NCI-H2107 (cell line): ENCODE results near the gene CXCL12.

ENCODE experiments used
- DNase-seq: peaks from one replicate; lab custom pipeline; 2025; lab: John Stamatoyannopoulos, UW

Gene CXCL12

DNA sequence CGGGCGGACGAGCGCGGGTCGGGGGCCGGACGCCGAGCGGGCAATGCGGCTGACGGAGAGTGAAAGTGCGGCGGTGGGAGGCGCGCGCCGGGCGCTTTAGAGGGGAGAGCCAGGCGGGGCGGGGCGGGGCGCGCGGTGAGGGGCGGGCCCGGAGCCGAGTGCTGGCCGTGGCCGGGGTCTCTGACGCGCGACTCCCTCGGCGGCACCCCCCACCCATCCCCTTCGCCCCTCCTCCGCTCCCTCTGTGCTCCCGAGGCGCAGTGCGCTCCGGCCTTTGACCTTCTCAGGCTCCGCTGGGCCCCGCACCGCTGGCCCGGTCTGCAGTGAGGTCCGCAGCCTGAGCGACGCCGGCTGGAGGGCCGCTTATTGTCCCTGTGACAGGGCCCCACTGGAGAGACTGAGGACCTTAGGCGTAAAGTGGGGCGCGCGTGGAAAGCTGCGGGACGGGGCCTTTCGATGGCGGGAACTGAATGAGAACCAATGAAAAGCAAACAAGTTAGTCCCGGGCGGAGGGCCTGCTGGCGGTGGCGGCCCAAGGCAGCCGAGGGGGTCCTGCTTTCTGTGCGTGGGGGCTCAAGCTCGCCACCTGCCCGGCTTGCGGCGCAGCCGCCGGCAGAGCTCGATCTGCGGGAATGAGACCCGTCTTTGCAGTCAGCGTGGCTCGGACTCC is at the start of gene CXCL12:
Gene CXCL12, minus strand, starts transcription at position 72 of the 670 bp plus-strand sequence. CDS start 92 bp downstream, outside the sequence.
- no peak for DNase-seq

DNA sequence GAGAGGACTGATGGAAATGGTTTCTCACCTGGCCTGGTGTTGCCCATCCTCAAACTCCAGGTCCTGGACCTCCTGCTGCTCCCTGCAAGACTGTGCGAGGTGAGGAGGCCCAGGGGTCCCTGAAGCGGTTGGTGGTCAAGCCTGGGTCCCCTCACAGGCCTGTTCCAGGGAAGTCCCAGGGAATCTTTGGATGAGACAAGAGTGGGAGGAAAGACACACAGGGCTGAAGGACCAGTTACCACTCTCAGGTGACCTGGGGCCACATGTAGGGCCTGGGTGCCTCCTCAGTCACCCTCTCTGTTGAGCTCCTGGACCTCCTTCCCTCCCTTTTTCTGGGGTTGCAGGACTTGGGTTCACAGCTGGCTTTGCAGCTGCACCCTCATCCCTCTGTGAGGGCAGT is 42.6 kb upstream of the CXCL12 start:
- DNase-seq: no peak

DNA sequence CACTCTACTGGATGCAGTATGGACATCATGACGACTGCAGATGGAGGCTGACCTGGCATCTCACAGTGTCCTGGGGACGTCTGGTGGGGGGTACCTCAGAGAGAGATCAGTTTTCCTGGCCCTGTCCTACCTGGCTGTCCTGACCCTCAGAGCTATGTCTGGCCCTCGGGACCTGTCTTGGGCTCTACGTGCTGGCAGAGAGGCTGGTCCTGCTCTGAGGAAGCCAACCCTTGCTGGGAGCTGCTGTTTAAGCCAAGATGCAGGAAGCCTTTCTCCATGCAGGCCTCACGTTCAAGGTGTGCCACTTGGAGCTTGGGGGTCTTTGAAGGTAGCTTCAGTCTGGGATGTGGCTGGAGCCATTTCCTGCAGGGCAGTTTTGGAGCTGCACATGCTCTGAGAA is 42.1 kb upstream of the CXCL12 start:
- DNase-seq: no peak

DNA sequence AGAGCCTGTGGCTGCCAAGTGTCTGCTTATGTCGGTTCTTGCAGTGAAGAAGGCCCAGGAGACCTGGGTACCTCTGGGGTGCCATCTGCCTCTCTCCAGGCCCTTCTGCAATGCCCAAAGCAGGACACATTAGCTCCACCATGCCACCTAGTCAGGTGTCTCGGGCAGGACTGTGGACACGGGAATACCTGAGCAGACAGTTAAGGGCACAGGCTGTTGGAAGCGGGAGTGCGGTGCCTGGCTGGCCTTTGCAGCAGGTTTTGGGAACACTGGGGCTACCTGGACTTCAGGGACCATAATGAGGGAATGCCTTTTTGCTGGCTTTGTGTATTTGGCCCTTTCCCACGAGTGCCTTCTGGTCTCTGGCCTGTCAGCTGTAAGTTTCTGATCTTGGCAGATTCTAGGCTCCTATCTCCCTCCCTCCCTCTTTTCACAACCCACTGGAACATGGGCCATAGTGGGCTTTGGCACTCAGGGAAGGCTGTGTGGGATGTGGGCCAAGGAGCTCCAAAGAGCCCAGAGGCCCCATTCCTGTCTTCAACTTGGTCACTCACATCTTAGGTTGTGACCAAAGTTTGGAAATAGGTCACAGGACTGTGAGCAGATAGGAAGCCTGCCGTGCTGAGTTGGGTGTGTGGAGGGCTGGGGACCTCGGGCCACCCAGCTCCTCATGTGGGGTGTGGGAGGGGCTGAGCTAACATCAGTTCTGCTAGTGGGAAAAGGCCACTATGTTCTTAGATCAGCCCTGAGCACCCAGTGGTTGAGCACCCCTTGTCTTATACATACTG is 41.5 kb upstream of the CXCL12 start:
- DNase-seq: no peak

DNA sequence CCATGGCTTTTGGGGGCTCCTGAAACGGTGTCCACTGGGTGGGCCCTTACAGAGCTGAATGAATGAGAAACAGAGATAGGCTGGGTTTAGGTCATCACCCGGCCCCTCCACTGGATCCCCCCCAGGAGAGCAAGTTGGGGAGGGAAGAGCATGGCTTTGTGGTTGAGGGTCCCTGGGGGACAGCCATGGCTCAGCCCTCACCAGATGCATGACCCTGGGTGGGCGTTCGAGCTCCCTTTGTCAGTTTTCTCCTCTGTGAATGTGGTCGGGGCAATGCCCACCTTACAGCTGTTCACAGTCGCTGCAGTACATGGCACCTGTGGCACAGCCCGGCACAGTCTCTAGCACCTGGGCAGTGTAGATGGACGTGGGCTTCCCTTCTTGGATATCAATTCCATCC is 40.6 kb upstream of the CXCL12 start:
- DNase-seq: no peak

DNA sequence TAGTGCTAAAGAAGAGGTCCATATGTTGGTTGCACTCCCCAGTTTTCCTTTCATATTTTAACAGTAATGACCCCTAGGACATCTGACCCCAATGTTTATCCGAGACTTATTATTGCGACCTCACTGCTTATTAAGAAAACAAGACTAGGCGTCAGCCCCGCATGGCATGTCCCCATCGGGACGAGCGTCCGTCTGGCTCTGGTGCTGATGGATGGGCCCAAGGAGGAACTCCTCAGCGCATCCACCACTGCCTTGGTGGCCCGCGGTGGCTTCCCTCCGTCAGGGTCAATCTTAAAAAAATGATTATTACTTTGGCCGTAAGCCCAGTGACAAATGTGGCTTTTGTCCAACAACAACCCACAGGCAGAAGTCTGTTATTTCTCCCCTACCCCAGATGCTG is 40.1 kb upstream of the CXCL12 start:
- no peak for DNase-seq

DNA sequence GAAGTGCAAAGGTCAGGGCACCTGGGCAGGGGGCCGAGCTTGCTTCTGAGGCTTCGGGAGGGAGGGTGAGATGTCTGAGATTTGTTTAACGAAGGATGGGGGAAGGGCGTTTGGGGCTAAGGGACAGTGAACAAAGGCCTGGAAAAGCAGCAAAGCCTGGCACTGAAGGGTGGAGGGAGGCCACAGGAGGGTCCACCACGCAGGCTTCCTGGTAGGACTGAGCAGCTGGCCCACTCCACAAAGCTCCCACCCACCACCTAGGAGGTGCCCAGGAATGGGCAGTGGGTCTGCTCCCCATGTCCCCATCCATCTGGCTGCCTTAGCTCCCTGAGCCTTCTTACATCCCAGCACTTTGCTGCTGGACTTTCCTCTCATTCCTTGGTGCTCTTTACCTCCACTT is 39.4 kb upstream of the CXCL12 start:
- no peak for DNase-seq

DNA sequence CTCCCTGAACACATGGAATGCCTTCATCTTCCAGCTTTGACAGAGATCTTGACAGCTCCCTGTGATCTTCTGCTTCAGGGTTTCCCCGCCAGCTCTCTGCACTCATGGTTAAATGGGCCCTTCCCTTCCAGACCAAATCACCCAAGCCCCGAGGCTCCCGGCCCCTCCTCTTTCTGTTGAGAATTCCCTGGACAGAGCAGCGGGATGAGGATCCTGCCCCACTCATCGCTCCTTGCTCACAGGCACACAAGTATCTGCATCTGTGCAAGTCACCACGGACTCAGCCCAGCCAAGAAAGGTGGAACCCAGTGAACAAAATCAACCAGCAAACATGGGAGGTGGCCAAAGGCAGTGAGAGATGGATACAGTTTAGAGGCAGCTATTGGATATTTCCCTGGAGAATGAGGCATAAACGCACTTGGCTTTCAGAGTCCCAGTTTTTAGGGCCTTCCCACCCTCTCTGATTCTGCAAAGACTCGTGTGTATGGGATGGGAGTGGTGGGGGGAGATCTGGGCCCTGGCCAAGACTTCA is 37.7 kb upstream of the CXCL12 start:
- DNase-seq: no peak

DNA sequence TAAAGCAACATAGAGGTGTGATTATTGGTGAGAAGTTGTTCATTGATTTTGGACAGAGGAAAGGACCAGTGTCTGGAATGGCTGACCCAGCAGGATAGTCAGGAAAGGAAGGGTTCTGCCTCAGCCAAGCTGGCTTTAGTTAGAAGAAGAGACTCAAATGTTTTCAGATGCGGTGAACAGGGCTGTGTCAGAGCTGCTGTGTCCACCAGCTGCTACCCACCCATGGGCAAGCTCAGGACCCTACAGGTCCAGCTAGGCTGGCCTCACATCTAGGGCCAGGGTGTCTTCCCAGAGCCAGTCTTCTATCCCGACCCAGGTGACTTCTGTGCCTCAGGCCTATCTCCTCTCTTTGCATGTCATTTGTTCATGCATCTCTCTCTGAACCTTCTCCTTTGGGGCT is 37.3 kb upstream of the CXCL12 start:
- DNase-seq: no peak

DNA sequence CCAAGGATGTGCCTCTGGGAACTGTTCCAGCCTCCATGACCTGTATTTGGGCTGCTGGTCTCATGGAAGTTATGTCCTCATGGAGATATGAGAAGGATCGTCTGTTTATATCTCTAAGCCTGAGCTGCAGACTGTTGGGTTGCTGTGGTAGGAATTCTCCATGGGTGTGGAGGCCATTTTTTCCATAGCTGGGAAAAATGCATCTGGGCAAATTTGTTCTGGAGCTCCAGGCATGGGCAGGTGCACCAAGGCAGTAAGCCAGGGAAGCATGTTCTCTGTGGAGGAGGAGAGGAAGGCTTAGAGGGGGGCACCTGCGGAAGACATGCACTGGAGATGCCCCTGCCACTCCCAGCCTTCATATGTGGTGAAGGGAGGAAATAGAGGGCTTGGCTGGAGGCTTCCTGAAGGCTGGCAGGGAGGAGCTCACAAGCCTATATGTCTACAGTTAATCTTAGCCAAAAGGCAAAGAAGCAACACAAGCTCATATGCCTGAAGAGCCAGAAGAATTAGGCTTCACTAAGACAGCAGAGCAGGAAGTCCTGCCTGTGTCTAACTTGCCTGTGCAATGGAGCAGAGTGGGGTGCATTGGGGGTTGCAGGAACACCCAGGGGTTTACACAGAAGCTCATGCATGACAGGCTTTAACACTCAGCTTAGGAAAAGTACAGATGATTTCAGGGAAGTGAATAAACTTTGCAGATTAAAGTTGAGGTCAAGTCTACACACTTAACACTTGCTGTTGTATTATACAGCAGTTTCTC is 35.1 kb upstream of the CXCL12 start:
- DNase-seq: no peak

DNA sequence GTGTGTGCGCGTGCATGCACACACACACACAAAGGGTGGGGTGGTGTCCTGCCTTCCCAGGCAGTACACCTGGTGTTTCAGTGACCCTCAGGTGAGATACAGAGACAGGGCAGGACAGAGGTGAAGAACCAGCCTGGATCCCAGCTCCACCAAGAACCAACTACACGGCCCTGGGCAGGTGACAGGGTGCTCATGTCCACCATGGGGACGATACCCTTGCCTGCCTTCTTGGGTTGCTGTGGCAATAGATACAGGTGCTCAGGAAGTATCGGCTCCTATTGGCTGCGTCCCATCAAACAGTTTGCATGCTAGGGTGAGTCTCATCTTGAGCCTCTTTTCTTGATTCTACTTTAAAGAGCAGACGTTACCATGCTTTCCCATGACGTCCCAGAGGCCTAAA is 33.7 kb upstream of the CXCL12 start:
- DNase-seq: no peak

DNA sequence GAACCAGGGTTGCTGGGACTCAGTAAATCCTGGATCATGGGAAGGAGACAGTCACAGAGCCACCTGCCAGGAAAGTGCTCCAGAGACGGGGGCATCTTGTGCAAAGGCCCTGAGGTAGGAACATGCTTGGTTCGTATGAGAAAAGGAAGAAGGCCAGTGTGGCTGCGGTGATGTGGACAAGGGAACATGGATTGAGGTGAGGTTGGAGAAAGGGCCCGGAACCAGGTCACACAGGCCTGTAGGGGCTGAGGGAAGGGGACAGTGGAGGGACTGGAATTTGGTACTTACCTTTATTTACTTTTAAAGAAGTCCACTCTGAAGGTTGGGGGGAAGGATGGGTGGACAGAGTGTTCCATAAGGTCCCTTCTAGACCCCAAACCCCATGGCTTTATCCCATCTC is 32.9 kb upstream of the CXCL12 start:
- no peak for DNase-seq

DNA sequence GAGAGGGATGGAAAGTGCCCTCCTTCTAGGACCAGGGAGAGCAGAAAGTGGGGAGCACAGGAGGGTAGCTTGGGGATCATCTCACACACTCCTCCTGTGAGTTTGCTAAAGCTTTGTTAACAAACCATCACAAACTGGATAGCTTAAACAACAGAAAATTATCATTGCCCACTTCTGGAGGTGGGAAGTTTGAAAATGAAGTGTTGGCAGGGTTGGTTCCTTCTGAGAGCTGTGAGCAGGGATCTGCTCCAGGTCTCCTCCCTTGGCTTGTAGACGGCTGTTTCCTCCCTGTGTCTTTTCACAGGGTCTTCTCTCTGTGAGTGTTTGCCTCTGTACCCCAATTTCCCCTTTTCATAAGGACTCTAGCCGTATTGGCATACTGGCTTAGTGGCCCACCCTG is 32.0 kb upstream of the CXCL12 start:
- DNase-seq: no peak

DNA sequence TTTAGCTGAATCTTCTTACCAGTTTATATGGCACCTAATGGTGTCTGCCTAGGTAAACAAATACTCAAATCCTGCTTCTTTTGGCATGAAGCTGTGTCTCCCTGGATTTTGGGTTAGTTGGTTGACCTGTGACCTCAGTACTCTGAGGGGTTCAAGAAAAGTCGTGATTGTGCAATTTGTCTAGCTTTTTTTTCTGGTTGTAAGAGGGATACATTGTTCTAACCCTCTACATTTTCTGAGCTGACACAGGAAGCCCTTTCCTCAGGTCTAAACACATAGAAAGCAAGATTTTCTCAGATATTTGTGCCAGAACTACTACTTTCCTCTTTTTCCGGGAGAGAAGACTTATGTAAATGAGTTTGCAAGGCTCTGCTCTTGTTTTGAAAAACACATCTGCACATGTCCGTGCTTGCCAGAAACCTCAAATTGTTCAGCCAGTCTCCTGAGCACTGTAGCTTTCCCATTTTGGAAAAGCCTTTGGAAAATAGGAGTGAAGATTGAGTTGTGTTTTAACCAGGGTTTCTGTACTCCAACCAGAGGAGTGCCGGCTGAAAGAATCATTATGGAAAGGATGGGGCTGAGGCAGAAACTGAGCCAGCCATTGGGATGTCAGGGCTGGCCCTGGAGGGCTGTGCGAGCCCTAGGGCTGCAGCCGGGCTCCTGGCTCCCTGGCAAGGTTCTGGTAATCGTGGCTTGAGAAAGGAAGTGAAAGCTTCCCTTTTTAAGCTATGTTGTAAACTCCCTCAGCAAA is 31.3 kb upstream of the CXCL12 start:
- no peak for DNase-seq

DNA sequence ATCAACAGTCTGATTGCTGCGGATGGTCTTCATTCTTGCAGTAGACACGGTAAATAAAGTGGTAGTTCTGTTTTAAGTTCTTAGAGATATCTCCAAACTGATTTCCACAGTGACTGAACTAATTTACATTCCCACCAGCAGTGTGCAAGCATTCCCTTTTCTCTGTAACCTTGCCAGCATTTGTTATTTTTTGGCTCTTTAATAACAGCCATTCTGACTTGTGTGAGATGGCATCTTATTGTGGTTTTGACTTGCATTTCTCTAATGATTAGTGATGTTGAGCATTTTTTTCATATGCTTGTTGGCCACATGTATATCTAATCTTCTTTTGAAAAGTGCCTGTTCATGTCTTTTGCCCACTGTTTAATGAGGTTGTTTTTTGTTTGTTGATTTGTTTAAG is 30.2 kb upstream of the CXCL12 start:
- no peak for DNase-seq

DNA sequence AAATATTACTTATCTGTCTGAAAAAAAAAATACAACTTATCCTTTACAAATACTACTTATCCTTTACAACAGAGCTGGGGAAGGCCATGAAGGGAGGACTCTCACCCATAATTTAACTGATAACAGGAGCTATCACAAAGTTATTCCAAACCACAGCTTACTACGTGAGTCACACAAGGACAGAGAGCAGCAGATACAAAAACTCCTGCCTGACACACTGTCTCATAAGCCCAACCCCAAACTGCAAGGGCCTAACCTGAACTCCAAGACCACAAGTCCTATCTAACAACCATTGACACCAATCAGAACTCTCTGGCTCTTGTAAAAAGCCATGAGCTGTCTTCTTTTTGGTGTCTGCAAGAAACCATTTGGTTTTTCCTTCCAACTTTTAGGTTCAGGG is 28.5 kb upstream of the CXCL12 start:
- no peak for DNase-seq

DNA sequence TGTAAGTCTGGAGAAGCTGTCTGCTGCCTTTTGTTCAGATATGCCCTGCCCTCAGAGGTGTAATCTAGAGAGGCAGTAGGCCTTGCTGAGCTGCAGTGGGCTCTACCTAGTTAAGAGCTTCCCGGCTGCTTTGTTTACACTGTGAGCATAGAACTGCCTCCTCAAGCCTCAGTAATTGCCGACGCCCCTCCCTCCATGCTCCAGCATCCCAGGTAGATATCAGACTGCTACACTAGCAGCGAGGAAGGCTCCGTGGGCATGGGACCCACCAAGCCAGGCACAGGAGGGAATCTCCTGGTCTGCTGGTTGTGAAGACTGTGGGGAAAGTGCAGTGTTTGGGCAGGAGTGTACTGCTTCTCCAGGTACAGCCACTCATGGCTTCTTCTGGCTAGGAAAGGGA is 26.4 kb upstream of the CXCL12 start:
- DNase-seq: no peak

DNA sequence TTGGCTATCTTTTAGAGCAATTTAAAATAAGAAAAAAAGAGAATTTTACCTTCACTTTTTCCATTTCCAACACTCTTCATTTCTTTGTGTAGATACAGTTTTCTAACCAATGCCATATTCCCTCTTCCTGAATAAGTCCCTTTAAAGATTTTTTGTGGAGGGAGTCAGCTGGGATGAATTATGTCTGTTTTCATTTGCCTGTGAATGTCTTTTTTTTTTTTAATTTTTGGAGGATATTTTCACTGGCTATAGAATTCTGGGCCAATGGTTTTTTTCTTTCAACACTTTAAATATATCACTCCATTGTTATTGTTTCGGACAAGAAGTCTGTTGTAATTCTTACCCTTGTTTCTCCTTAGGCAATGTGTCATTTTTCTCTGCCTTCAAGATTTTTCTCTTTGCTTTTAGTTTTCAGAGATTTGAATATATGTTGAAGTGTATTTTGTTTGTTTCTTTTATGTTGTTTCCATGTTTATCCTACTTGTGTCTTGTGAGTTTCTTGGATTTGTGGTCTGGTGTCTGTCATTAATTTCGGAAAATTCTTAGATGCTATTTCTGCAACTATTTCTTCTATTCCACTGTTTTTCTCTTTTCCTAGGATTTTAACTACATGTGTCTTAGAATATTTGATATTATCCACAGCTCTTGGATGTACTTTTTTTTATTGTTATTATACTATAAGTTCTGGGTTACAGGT is 20.0 kb upstream of the CXCL12 start:
- no peak for DNase-seq

DNA sequence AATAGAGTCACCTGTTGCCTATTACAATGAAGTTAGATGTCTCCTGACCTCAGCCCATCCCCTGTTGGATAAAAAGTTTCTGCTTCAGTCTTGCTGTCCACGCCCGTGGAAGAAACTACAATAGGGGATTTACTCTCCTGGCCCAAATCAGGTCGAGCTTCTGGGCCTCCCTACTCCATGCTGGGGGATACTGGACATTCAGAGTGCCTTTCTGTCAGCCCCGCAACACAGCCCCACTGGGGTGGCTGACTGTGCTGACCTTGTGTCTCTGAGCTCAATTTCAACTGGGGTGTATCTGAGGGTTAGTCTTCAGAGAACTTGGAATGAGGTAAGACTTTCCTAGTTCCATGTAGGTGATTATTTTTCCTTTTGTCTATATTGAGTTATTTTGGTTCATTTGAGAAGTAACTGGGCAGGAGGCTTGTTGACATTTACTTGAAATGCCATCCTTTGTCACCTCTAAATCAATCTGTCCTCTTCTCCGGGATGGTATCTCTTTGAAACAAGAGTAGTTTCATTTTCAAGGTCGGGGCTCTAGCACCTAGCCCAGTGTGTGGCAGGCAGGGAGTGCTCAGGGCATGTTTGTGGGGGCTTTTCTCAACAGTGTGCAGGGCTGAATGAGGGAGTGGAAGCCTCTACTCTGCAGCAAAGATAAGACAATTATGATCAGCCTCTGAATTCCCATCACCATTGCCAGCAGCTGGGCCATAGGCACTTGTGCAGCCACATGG is 17.7 kb upstream of the CXCL12 start:
- DNase-seq: no peak

DNA sequence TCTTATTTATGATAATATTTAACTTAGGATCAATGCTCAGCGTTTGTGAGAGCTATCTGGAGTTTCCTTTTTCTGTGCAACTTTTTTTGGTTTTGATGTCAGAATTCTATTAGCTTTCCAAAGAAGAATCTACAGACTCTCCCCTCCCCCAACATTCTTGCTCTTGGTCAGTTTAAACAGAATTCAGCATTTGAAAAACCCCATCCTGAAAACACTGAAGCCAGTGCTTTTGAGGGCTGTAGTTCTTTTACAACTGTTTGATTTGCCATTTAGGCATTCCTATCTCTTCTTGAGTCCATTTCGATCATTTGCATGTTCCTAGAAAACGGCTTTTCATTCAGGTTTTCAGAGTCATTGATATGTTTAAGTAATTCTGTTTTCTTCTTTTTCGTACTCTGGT is 15.6 kb upstream of the CXCL12 start:
- no peak for DNase-seq
